Natural killer cell (primary cell): ENCODE data around the gene MAD1L1. TPM values are rescaled to one million over a fixed set of nuclear protein-coding genes. Genes with fewer than 3 reads are reported as not detected.

Source experiments
- ATAC-seq, 3 donors: fragments of 150-1000 bp in 2 of 3; fragments of 200-7000 bp in 1 of 3; cut with Tn5 transposase; 1 replicate in 1 of 3; 2 replicates in 2 of 3; pipeline ENCODE4 v1.10.0; 2021; ENCODE audit warnings: mild to moderate bottlenecking in 2 of 3, moderate library complexity in 2 of 3
- DNase-seq, 2 donors: peaks; one replicate each; pipeline versions ENCODE4 v3.0.0 to v3.0.0-alpha.2; 2013 to 2021; ENCODE audit warnings: mixed read lengths in 1 of 2
- H3K27ac ChIP-seq: one replicate; pipeline ENCODE4 v1.5.1; 2013; ENCODE audit warnings: mild to moderate bottlenecking, low read length
- H3K27me3 ChIP-seq: one replicate; pipeline ENCODE4 v1.6.1; 2013; ENCODE audit warnings: low read length; ENCODE audit not compliant: control insufficient read depth, insufficient read depth
- H3K36me3 ChIP-seq: one replicate; pipeline ENCODE4 v1.6.1; 2013; ENCODE audit warnings: low read length; ENCODE audit not compliant: control insufficient read depth, insufficient read depth
- H3K4me1 ChIP-seq: one replicate; pipeline ENCODE4 v1.6.1; 2013; ENCODE audit warnings: low read length; ENCODE audit not compliant: control insufficient read depth, insufficient read depth
- H3K4me3 ChIP-seq: one replicate; pipeline ENCODE4 v1.5.1; 2013; ENCODE audit warnings: low read length
- H3K9me3 ChIP-seq: one replicate; pipeline ENCODE4 v1.6.1; 2013; ENCODE audit warnings: low read length; ENCODE audit not compliant: control insufficient read depth, insufficient read depth
- H3K27ac Mint-ChIP-seq, 2 donors: one replicate each; pipeline ENCODE4 v1.8.0; 2022; ENCODE audit warnings: mild to moderate bottlenecking in 2 of 2, mixed read lengths in 2 of 2, moderate library complexity in 1 of 2
- H3K27me3 Mint-ChIP-seq, 2 donors: one replicate each; pipeline ENCODE4 v1.8.0; 2022; ENCODE audit warnings: low read depth in 2 of 2, mixed read lengths in 2 of 2
- H3K36me3 Mint-ChIP-seq: one replicate; pipeline ENCODE4 v1.8.0; 2022; ENCODE audit warnings: mixed read lengths
- H3K4me1 Mint-ChIP-seq, 2 donors: one replicate each; pipeline ENCODE4 v1.8.0; 2022; ENCODE audit warnings: mixed read lengths in 2 of 2
- H3K4me3 Mint-ChIP-seq: one replicate; pipeline ENCODE4 v1.8.0; 2022; ENCODE audit warnings: mild to moderate bottlenecking, moderate library complexity, mixed read lengths
- H3K9me3 Mint-ChIP-seq, 2 donors: one replicate each; pipeline ENCODE4 v1.8.0; 2022; ENCODE audit warnings: mixed read lengths in 2 of 2
- CTCF ChIP-seq: fragments of 200-600 bp; IDR thresholded peaks from one replicate; pipeline ENCODE4 v1.8.0; 2022; ENCODE audit warnings: antibody characterized with exemption
- WGBS: methylation state at CpG from one replicate; pipeline ENCODE4 v1.1.7; 2013; ENCODE audit warnings: missing lambda C conversion rate; ENCODE audit not compliant: insufficient coverage; 5-methylcytosine and 5-hydroxymethylcytosine counted together
- intact Hi-C: fragments of 100-400 bp; cut with micrococcal nuclease; formaldehyde crosslinking; loops from one replicate; pipeline ENCODE4 v1.14.2; 2022
- total RNA-seq, 4 donors: library from RNA; stranded (reverse); fragments of 120-200 nt in 1 of 4; gene quantifications; one replicate each; pipeline versions ENCODE4 v1.2.3 to v1.2.4, GENCODE V29; 2013 to 2022

The MAD1L1 gene
- total RNA-seq, 3 donors from 2014 or later (not counting 1 experiment from before 2014, with no cell fraction given): 53.6 to 81.2 (median 77.4) TPM

DNA sequence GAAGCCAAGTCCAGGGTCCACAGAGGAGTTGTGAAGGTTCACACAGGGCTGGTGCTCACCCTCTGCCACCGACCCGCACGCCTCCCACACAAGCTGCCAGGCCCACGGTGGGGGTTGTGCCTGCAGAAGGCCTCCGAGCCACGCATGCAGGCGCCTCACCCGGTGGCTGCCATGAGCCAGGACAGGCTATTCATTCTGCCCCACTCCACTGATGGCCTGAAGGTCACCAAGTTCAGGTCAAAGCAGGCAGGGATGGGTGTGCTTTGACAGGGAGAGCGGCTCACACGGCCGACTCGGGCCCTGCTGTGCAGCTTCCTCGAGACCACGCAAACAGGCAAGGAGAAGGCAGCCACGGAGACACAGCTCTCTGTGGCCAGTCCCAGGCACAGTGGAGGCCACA lies 143.9 kb downstream of the MAD1L1 start:
- Mint-ChIP-seq H3K4me3 (no peak overlapping the region), H3K4me1 (peaks cover 32% of the 10 kb centered on the region in 2 donors), H3K9me3 (no peaks in the 10 kb centered on the region), H3K27ac (no peak overlapping the region), H3K27me3 (peaks cover 6 to 13% of the 10 kb centered on the region in 2 donors), H3K36me3 (peaks cover 7% of the 10 kb centered on the region)
- Histone ChIP-seq H3K4me3 (no peak overlapping the region), H3K4me1 (peaks cover 25% of the 10 kb centered on the region), H3K27me3 (no peaks in the 10 kb centered on the region), H3K9me3 (no peaks in the 10 kb centered on the region), H3K36me3 (no peaks in the 10 kb centered on the region), H3K27ac (no peak overlapping the region)
- ATAC-seq: no peak
- TF ChIP-seq CTCF: no peak
- 96% methylated on average over 15 of the region's 15 CpGs for WGBS
- intact Hi-C loops: no loop called here
- no peak for DNase-seq

GRCh38 chr7:2087744-2088143 lies 145.0 kb downstream of the MAD1L1 start:
- H3K4me1 Mint-ChIP-seq: peaks cover 33 to 37% of the 10 kb centered on the region in 2 donors
- no peak overlapping the region for H3K4me3 ChIP-seq
- peaks cover 7% of the 10 kb centered on the region for H3K36me3 Mint-ChIP-seq
- H3K27ac ChIP-seq: no peak overlapping the region
- H3K27me3 Mint-ChIP-seq: peaks cover 6 to 12% of the 10 kb centered on the region in 2 donors
- DNase-seq (peak in 1 of 2 donors; percentile 25), ATAC-seq (no peak)
- no peaks in the 10 kb centered on the region for H3K9me3 ChIP-seq
- no peaks in the 10 kb centered on the region for H3K9me3 Mint-ChIP-seq
- H3K27ac Mint-ChIP-seq: no peak overlapping the region
- no peaks in the 10 kb centered on the region for H3K27me3 ChIP-seq
- H3K4me1 ChIP-seq: peaks cover 27% of the 10 kb centered on the region
- no peak overlapping the region for H3K4me3 Mint-ChIP-seq
- WGBS: 40% methylated on average over 9 of the region's 11 CpGs
- TF ChIP-seq CTCF: no peak
- intact Hi-C loops: no loop called here
- no peaks in the 10 kb centered on the region for H3K36me3 ChIP-seq

- Mint-ChIP-seq H3K36me3 (peaks cover 7% of the 10 kb centered on the region), H3K4me3 (no peak overlapping the region), H3K4me1 (peaks cover 32 to 33% of the 10 kb centered on the region in 2 donors), H3K27me3 (peaks cover 6 to 11% of the 10 kb centered on the region in 2 donors), H3K9me3 (no peaks in the 10 kb centered on the region), H3K27ac (no peak overlapping the region)
- intact Hi-C loops: no loop called here
- DNase-seq: no peak
- Histone ChIP-seq H3K36me3 (no peaks in the 10 kb centered on the region), H3K9me3 (no peaks in the 10 kb centered on the region), H3K27me3 (no peaks in the 10 kb centered on the region), H3K4me3 (no peak overlapping the region), H3K27ac (no peak overlapping the region), H3K4me1 (peaks cover 27% of the 10 kb centered on the region)
- ATAC-seq: no peak
- WGBS: 92% methylated on average over 11 of the region's 13 CpGs
- no peak for TF ChIP-seq CTCF
These were observed 146.5 kb downstream of the MAD1L1 start for GRCh38 chr7:2086229-2086628.

GRCh38 chr7:2085804-2086203 lies 146.9 kb downstream of the MAD1L1 start:
- Histone ChIP-seq H3K9me3 (no peaks in the 10 kb centered on the region), H3K4me3 (no peak overlapping the region), H3K27me3 (no peaks in the 10 kb centered on the region), H3K27ac (no peak overlapping the region), H3K4me1 (peaks cover 27% of the 10 kb centered on the region), H3K36me3 (no peaks in the 10 kb centered on the region)
- Mint-ChIP-seq H3K9me3 (no peaks in the 10 kb centered on the region), H3K4me3 (no peak overlapping the region), H3K36me3 (peaks cover 7% of the 10 kb centered on the region), H3K27me3 (peaks cover 6 to 11% of the 10 kb centered on the region in 2 donors), H3K27ac (no peak overlapping the region), H3K4me1 (peaks cover 32 to 33% of the 10 kb centered on the region in 2 donors)
- intact Hi-C loops: no loop called here
- 96% methylated on average over 16 of the region's 16 CpGs for WGBS
- DNase-seq (no peak), ATAC-seq (no peak)
- no peak for TF ChIP-seq CTCF
